Measurements from ENCODE around the gene CASQ1.

GRCh38 chr1:160161965-160162705 is 28.2 kb upstream of the CASQ1 start:
- TF ChIP-seq EZH2 (IDR thresholded peaks at IDR 0.05; ENCODE audit: borderline replicate concordance, insufficient read depth, low read depth, low read length, poor library complexity, severe bottlenecking) (no peak), CTCF (IDR thresholded peaks at IDR 0.05) (no peak)

All from B cell (primary cell).